ENCODE results near the gene CAPNS2. TPM values are rescaled to one million over a fixed set of nuclear protein-coding genes. Genes with fewer than 3 reads are reported as not detected.

Gene CAPNS2
- total RNA-seq, 5 donors from 2014 or later (not counting 1 experiment from before 2014, with no cell fraction given): not detected

GRCh38 chr16:55585631-55586030, 19.1 kb downstream of the CAPNS2 start:
- Mint-ChIP-seq H3K4me3 (no peak overlapping the region), H3K9me3 (no peaks in the 10 kb centered on the region), H3K27ac (no peak overlapping the region), H3K4me1 (no peaks in the 10 kb centered on the region), H3K36me3 (no peaks in the 10 kb centered on the region), H3K27me3 (peaks cover 3 to 4% of the 10 kb centered on the region in 2 donors)
- ATAC-seq (replicated peaks in 1 of 4): no peak
- no peaks in the 10 kb centered on the region for H3K4me1 ChIP-seq (ENCODE audit: control insufficient read depth in 1 of 2, extremely low read depth in 1 of 2, insufficient read depth in 2 of 2, low read length in 2 of 2)
- ChIA-PET POLR2A (no interaction called here), CTCF (no interaction called here)
- no peak overlapping the region for H3K4me3 ChIP-seq (ENCODE audit: control insufficient read depth in 1 of 2, extremely low read depth in 1 of 2, low read length in 1 of 2)
- no peaks in the 10 kb centered on the region for H3K27me3 ChIP-seq (replicated peaks in 1 of 2; ENCODE audit: control insufficient read depth in 2 of 2, extremely low read depth in 1 of 2, insufficient read depth in 2 of 2, low read length in 1 of 2)
- H3K36me3 ChIP-seq (ENCODE audit: control insufficient read depth in 2 of 2, extremely low read depth in 1 of 2, insufficient read depth in 1 of 2, low read length in 1 of 2): no peaks in the 10 kb centered on the region
- H3K27ac ChIP-seq (ENCODE audit: low read length): no peak overlapping the region
- H3K9me3 ChIP-seq: no peaks in the 10 kb centered on the region
- no peak for DNase-seq
- no CpG with 5 or more reads among the region's 2 CpGs for WGBS (ENCODE audit: insufficient coverage)

- no CpG with 5 or more reads among the region's 6 CpGs for WGBS (ENCODE audit: insufficient coverage)
- Mint-ChIP-seq H3K9me3 (no peaks in the 10 kb centered on the region), H3K4me3 (no peak overlapping the region), H3K27ac (no peak overlapping the region), H3K4me1 (no peaks in the 10 kb centered on the region), H3K27me3 (peaks cover 4 to 14% of the 10 kb centered on the region in 2 donors), H3K36me3 (no peaks in the 10 kb centered on the region)
- no peaks in the 10 kb centered on the region for H3K4me1 ChIP-seq (ENCODE audit: control insufficient read depth in 1 of 2, extremely low read depth in 1 of 2, insufficient read depth in 2 of 2, low read length in 2 of 2)
- no peak overlapping the region for H3K27ac ChIP-seq (ENCODE audit: low read length)
- CTCF ChIA-PET: no interaction called here
- no peaks in the 10 kb centered on the region for H3K36me3 ChIP-seq (ENCODE audit: control insufficient read depth in 2 of 2, extremely low read depth in 1 of 2, insufficient read depth in 1 of 2, low read length in 1 of 2)
- H3K9me3 ChIP-seq: no peaks in the 10 kb centered on the region
- DNase-seq: no peak
- POLR2A ChIA-PET: no interaction called here
- H3K27me3 ChIP-seq (replicated peaks in 1 of 2; ENCODE audit: control insufficient read depth in 2 of 2, extremely low read depth in 1 of 2, insufficient read depth in 2 of 2, low read length in 1 of 2): no peaks in the 10 kb centered on the region
- no peak overlapping the region for H3K4me3 ChIP-seq (ENCODE audit: control insufficient read depth in 1 of 2, extremely low read depth in 1 of 2, low read length in 1 of 2)
- ATAC-seq (replicated peaks in 1 of 4): no peak
Observed at GRCh38 chr16:55588799-55589198, 22.3 kb downstream of the CAPNS2 start.

- POLR2A ChIA-PET: no interaction called here
- H3K27me3 Mint-ChIP-seq: peaks cover 7 to 17% of the 10 kb centered on the region in 2 donors
- no peak for ATAC-seq (replicated peaks in 1 of 4)
- CTCF ChIA-PET: no interaction called here
- Histone ChIP-seq H3K4me3 (ENCODE audit: control insufficient read depth in 1 of 2, extremely low read depth in 1 of 2, low read length in 1 of 2) (no peak overlapping the region), H3K36me3 (ENCODE audit: control insufficient read depth in 2 of 2, extremely low read depth in 1 of 2, insufficient read depth in 1 of 2, low read length in 1 of 2) (no peaks in the 10 kb centered on the region), H3K9me3 (no peaks in the 10 kb centered on the region), H3K27ac (ENCODE audit: low read length) (no peak overlapping the region), H3K4me1 (ENCODE audit: control insufficient read depth in 1 of 2, extremely low read depth in 1 of 2, insufficient read depth in 2 of 2, low read length in 2 of 2) (no peaks in the 10 kb centered on the region), H3K27me3 (replicated peaks in 1 of 2; ENCODE audit: control insufficient read depth in 2 of 2, extremely low read depth in 1 of 2, insufficient read depth in 2 of 2, low read length in 1 of 2) (no peaks in the 10 kb centered on the region)
- H3K4me3 Mint-ChIP-seq: no peak overlapping the region
- H3K27ac Mint-ChIP-seq: no peak overlapping the region
- no peak for DNase-seq
- no peaks in the 10 kb centered on the region for H3K4me1 Mint-ChIP-seq
- H3K36me3 Mint-ChIP-seq: no peaks in the 10 kb centered on the region
- H3K9me3 Mint-ChIP-seq: no peaks in the 10 kb centered on the region
Observed at GRCh38 chr16:55592306-55592705, 25.8 kb downstream of the CAPNS2 start.

GRCh38 chr16:55597928-55598327, 31.4 kb downstream of the CAPNS2 start:
- no peaks in the 10 kb centered on the region for H3K36me3 ChIP-seq (ENCODE audit: control insufficient read depth in 2 of 2, extremely low read depth in 1 of 2, insufficient read depth in 1 of 2, low read length in 1 of 2)
- no peak overlapping the region for H3K27ac ChIP-seq (ENCODE audit: low read length)
- CTCF ChIA-PET: no interaction called here
- no peak overlapping the region for H3K4me3 Mint-ChIP-seq
- H3K27me3 ChIP-seq (replicated peaks in 1 of 2; ENCODE audit: control insufficient read depth in 2 of 2, extremely low read depth in 1 of 2, insufficient read depth in 2 of 2, low read length in 1 of 2): no peaks in the 10 kb centered on the region
- ATAC-seq (replicated peaks in 1 of 4) (no peak), DNase-seq (no peak)
- whole genome bisulfite sequencing (ENCODE audit: insufficient coverage): no CpG with 5 or more reads among the region's 4 CpGs
- no peak overlapping the region for H3K27ac Mint-ChIP-seq
- no peak overlapping the region for H3K4me3 ChIP-seq (ENCODE audit: control insufficient read depth in 1 of 2, extremely low read depth in 1 of 2, low read length in 1 of 2)
- H3K27me3 Mint-ChIP-seq: peaks cover 4 to 7% of the 10 kb centered on the region in 2 donors
- H3K9me3 Mint-ChIP-seq: peaks cover 0 to 5% (median 4%) of the 10 kb centered on the region in 3 donors
- H3K4me1 Mint-ChIP-seq: no peaks in the 10 kb centered on the region
- H3K4me1 ChIP-seq (ENCODE audit: control insufficient read depth in 1 of 2, extremely low read depth in 1 of 2, insufficient read depth in 2 of 2, low read length in 2 of 2): no peaks in the 10 kb centered on the region
- no peaks in the 10 kb centered on the region for H3K9me3 ChIP-seq
- H3K36me3 Mint-ChIP-seq: no peaks in the 10 kb centered on the region
- POLR2A ChIA-PET: no interaction called here

- no peak overlapping the region for H3K4me3 ChIP-seq (ENCODE audit: control insufficient read depth in 1 of 2, extremely low read depth in 1 of 2, low read length in 1 of 2)
- H3K27me3 ChIP-seq (replicated peaks in 1 of 2; ENCODE audit: control insufficient read depth in 2 of 2, extremely low read depth in 1 of 2, insufficient read depth in 2 of 2, low read length in 1 of 2): no peaks in the 10 kb centered on the region
- DNase-seq (no peak), ATAC-seq (replicated peaks in 1 of 4) (no peak)
- Mint-ChIP-seq H3K4me1 (no peaks in the 10 kb centered on the region), H3K27me3 (peaks cover 3 to 7% of the 10 kb centered on the region in 2 donors), H3K36me3 (no peaks in the 10 kb centered on the region), H3K9me3 (peaks cover 0 to 14% (median 7%) of the 10 kb centered on the region in 3 donors), H3K4me3 (no peak overlapping the region), H3K27ac (no peak overlapping the region)
- no peaks in the 10 kb centered on the region for H3K4me1 ChIP-seq (ENCODE audit: control insufficient read depth in 1 of 2, extremely low read depth in 1 of 2, insufficient read depth in 2 of 2, low read length in 2 of 2)
- H3K27ac ChIP-seq (ENCODE audit: low read length): no peak overlapping the region
- no peaks in the 10 kb centered on the region for H3K36me3 ChIP-seq (ENCODE audit: control insufficient read depth in 2 of 2, extremely low read depth in 1 of 2, insufficient read depth in 1 of 2, low read length in 1 of 2)
- ChIA-PET POLR2A (no interaction called here), CTCF (no interaction called here)
- 60% methylated on average over 3 of the region's 4 CpGs for WGBS (ENCODE audit: insufficient coverage)
- H3K9me3 ChIP-seq: no peaks in the 10 kb centered on the region
Observed at GRCh38 chr16:55605754-55606336, 39.4 kb downstream of the CAPNS2 start.

- Mint-ChIP-seq H3K4me1 (no peaks in the 10 kb centered on the region), H3K27me3 (peaks cover 13 to 33% of the 10 kb centered on the region in 2 donors), H3K9me3 (peaks cover 0 to 7% (median 4%) of the 10 kb centered on the region in 3 donors), H3K4me3 (no peak overlapping the region), H3K27ac (no peak overlapping the region), H3K36me3 (no peaks in the 10 kb centered on the region)
- Histone ChIP-seq H3K27me3 (replicated peaks in 1 of 2; ENCODE audit: control insufficient read depth in 2 of 2, extremely low read depth in 1 of 2, insufficient read depth in 2 of 2, low read length in 1 of 2) (peaks cover 0 to 7% of the 10 kb centered on the region in 2 experiments), H3K36me3 (ENCODE audit: control insufficient read depth in 2 of 2, extremely low read depth in 1 of 2, insufficient read depth in 1 of 2, low read length in 1 of 2) (no peaks in the 10 kb centered on the region), H3K9me3 (no peaks in the 10 kb centered on the region), H3K27ac (ENCODE audit: low read length) (no peak overlapping the region), H3K4me3 (ENCODE audit: control insufficient read depth in 1 of 2, extremely low read depth in 1 of 2, low read length in 1 of 2) (no peak overlapping the region), H3K4me1 (ENCODE audit: control insufficient read depth in 1 of 2, extremely low read depth in 1 of 2, insufficient read depth in 2 of 2, low read length in 2 of 2) (no peaks in the 10 kb centered on the region)
- CTCF ChIA-PET: no interaction called here
- POLR2A ChIA-PET: no interaction called here
- no peak for DNase-seq
- WGBS (ENCODE audit: insufficient coverage): 25% methylated on average over 1 of the region's 6 CpGs
- no peak for ATAC-seq (replicated peaks in 1 of 4)
Observed at GRCh38 chr16:55613613-55614335, 47.3 kb downstream of the CAPNS2 start.

All from T-cell (primary cell).